Measurements from ENCODE around the gene MAP3K4.

The MAP3K4 gene

GRCh38 chr6:161074496-161075121 lies 83.0 kb downstream of the MAP3K4 start:
- DNase-seq (ENCODE audit: low read depth), result no peak
- TF ChIP-seq, protein P1, sequence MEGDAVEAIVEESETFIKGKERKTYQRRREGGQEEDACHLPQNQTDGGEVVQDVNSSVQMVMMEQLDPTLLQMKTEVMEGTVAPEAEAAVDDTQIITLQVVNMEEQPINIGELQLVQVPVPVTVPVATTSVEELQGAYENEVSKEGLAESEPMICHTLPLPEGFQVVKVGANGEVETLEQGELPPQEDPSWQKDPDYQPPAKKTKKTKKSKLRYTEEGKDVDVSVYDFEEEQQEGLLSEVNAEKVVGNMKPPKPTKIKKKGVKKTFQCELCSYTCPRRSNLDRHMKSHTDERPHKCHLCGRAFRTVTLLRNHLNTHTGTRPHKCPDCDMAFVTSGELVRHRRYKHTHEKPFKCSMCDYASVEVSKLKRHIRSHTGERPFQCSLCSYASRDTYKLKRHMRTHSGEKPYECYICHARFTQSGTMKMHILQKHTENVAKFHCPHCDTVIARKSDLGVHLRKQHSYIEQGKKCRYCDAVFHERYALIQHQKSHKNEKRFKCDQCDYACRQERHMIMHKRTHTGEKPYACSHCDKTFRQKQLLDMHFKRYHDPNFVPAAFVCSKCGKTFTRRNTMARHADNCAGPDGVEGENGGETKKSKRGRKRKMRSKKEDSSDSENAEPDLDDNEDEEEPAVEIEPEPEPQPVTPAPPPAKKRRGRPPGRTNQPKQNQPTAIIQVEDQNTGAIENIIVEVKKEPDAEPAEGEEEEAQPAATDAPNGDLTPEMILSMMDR (IDR thresholded peaks at IDR 0.05; ENCODE audit: control insufficient read depth, extremely low read depth, insufficient read depth), result no peak
- H3K4me3 ChIP-seq (ENCODE audit: low read depth, low read length), result no peak overlapping the region

- no peak overlapping the region for H3K4me3 ChIP-seq (ENCODE audit: low read depth, low read length)
- DNase-seq (ENCODE audit: low read depth), result no peak
- TF ChIP-seq, protein P1 (IDR thresholded peaks at IDR 0.05; ENCODE audit: control insufficient read depth, extremely low read depth, insufficient read depth), result no peak
Measured at GRCh38 chr6:161076181-161076677, 84.7 kb downstream of the MAP3K4 start.

DNA sequence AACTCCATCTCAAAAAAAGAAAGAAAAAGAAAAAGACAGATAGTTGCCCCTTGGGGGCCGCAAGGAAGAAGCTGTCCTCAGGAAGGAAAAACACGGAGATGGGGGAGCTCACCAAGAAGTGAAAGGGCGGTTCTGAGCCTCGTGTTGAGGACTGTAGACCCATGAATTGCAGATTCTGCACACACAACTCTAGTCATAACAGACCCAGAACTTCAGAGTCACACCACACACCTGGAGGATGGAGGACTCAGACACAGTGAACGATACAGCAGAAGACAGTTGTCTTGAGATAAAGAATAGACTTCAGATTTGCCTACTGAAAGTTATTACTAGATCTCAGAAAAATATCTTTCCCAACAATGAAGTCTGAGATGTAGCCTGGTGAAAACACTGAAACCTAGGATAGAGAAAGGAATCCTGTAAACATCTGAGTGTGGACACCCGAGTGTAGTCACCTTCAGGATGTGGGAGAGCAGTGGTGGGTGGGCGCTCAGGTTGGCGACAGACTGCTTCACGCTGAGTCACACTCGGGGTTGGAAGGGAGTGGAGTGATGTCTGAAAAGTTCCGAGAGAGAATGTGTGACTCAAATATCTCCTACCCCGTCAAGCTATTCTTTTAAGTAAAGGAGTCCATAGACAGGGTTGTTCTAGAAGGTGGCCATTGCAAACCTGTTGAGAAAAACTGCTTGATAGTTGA lies 88.1 kb downstream of the MAP3K4 start:
- H3K4me3 ChIP-seq (ENCODE audit: low read depth, low read length), result no peak overlapping the region
- no peak for DNase-seq (ENCODE audit: low read depth)
- TF ChIP-seq, protein P1 (IDR thresholded peaks at IDR 0.05; ENCODE audit: control insufficient read depth, extremely low read depth, insufficient read depth), result no peak

- TF ChIP-seq, protein P1 (IDR thresholded peaks at IDR 0.05; ENCODE audit: control insufficient read depth, extremely low read depth, insufficient read depth), result no peak
- DNase-seq (ENCODE audit: low read depth), result no peak
- no peak overlapping the region for H3K4me3 ChIP-seq (ENCODE audit: low read depth, low read length)
Measured at GRCh38 chr6:161080263-161080970, 88.8 kb downstream of the MAP3K4 start.

- TF ChIP-seq, protein P1 (IDR thresholded peaks at IDR 0.05; ENCODE audit: control insufficient read depth, extremely low read depth, insufficient read depth), result no peak
- DNase-seq (ENCODE audit: low read depth), result no peak
- H3K4me3 ChIP-seq (ENCODE audit: low read depth, low read length), result no peak overlapping the region
Measured at GRCh38 chr6:161082215-161082614, 90.6 kb downstream of the MAP3K4 start.

- H3K4me3 ChIP-seq (ENCODE audit: low read depth, low read length), result no peak overlapping the region
- no peak for DNase-seq (ENCODE audit: low read depth)
- TF ChIP-seq, protein P1 (IDR thresholded peaks at IDR 0.05; ENCODE audit: control insufficient read depth, extremely low read depth, insufficient read depth), result no peak
Measured at GRCh38 chr6:161085246-161085645, 93.7 kb downstream of the MAP3K4 start.

All from LNCaP clone FGC (cell line).